Left cardiac atrium (tissue), 4 donors: ENCODE data around the gene UPK3BL1. TPM values are rescaled to one million over a fixed set of nuclear protein-coding genes. Genes with fewer than 3 reads are reported as not detected.
"Not testable (repeated sequence)": the region's sequence is repeated elsewhere in the genome, so short reads cannot be mapped to it uniquely, and the experiment has no call there.

Source experiments
- ATAC-seq, 2 donors: fragments of 200-7000 bp; cut with Tn5 transposase; one replicate each; pipeline ENCODE4 v1.9.1; 2020; ENCODE audit warnings: mild to moderate bottlenecking in 2 of 2, moderate library complexity in 2 of 2
- DNase-seq: peaks from one replicate; pipeline ENCODE4 v3.0.0-alpha.2; 2020
- intact Hi-C, 2 donors: fragments of 100-400 bp; cut with DNase I; formaldehyde crosslinking; loops; one replicate each; pipeline versions ENCODE4 v1.14.1 to v1.15.1; 2022 to 2023
- long read RNA-seq: library from polyadenylated mRNA; unstranded; transcript quantifications from one replicate; pipeline ENCODE4 v2.0.0, GENCODE V29; 2021
- total RNA-seq, 2 donors: library from RNA; stranded (reverse); fragmentation: NEBNext Ultra II Directional; extraction: Animal tissue kit (Norgen Biotek cat#: 25700); gene quantifications; one replicate each; pipeline ENCODE4 v1.2.1, GENCODE V29; 2021
- donor health status: DM: no; HTN: yes; CAD: no.
- donor health status: DM: no; HTN: yes; CAD: no; lungs with severe emphysema.
- donor health status: DM: yes; HTN: yes; CAD: no.
- donor health status: Dilated cardiomyopathy.

The UPK3BL1 gene, protein sequence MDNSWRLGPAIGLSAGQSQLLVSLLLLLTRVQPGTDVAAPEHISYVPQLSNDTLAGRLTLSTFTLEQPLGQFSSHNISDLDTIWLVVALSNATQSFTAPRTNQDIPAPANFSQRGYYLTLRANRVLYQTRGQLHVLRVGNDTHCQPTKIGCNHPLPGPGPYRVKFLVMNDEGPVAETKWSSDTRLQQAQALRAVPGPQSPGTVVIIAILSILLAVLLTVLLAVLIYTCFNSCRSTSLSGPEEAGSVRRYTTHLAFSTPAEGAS
- total RNA-seq, result 10 to 100 TPM in 1 of 2 donors, 1 to 10 TPM in 1; 8.3 to 19.2 TPM
- long read RNA-seq, partial matches to known transcripts, result 0 of 1 reads
- long read RNA-seq, other reads (novel, unspliced or antisense), result 0 of 1 reads

DNA sequence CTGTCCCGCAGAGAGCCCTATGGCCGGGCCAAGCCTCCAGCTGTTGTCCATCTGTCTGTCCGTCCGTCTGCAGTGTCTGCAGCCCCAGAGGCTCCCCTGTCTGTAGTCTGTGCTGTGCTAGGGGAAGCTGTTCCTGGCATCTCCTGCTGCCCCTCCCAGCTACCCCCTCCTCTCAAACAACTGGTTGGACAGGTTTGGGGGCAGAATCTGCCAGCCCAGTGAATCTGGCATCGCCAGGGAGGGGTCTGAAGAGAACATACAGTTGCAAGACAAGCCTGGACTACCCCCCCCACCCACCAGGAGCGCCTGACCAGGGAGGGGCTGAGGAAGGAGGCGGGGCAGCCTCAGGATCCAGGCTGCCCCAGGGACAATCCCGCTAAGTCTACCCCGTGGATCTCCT lies at the start of gene UPK3BL1:
Gene UPK3BL1 (minus strand): TSS at position 101 of the 400 bp plus-strand sequence. CDS start 50 bp downstream, at position 51.
- intact Hi-C loops, DNase-seq: not testable (repeated sequence)
- peak in 1 of 2 donors; percentile 46 for ATAC-seq

DNA sequence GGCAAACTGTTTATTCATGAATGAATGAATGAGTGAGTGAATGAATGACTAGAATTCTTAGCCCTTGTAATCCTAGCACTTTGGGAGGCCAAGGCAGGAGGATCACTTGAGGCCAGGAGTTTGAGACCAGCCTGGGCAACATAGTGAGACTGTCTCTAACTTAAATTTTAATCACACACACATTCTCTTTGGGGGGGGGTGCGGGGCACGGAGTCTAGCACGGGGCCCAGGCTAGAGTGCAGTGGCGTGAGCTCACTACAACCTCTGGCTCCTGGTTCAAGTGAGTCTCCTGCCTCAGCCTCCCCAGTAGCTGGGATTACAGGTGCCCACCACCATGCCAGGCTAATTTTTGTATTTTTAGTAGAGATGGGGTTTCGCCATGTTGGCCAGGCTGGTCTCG lies 48.0 kb upstream of the UPK3BL1 start:
- DNase-seq, intact Hi-C loops, ATAC-seq: not testable (repeated sequence)

DNA sequence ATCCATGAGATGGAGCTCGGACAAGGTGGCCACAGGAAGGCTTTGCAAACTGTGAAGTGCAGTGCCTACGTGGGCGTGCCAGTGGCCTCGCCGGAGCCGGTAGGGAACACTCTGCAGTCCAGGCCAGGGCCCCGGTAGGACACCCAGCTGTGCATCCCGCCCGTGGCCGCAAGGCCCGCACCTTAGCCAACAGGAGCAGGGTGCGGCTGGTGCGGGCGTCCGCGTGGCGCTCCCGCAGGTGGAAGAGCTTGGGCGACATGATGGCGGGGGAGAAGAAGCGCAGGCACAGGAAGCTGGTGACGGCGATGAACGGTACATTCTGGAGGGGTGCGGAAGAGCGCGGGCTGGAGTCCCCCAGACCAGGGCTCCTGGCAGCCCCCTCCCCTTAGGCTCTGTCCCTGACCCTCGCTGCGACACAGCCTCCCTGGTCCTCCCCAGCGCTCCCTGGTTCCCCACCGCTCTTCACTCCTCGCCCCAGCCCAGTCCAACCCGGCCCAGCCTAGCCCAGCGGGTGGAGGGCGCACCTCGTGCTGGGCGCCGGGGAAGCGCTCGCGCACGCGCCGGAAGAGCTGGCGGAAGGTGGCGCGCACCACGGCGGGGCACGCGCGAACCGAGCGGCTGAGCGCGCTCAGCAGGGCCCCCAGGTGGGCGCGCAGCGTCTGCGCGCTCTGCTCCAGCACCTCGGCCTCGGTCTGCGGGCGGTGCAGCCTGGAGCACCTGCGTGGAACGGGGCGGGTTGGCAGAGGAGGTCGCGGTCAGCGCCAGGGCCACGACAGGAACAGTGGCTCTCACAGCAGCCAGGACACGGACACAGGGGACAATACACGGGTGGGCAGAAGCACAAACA lies 47.1 kb upstream of the UPK3BL1 start:
- ATAC-seq, result peak; percentile 39 to 53
- intact Hi-C loops, result not testable (repeated sequence)

DNA sequence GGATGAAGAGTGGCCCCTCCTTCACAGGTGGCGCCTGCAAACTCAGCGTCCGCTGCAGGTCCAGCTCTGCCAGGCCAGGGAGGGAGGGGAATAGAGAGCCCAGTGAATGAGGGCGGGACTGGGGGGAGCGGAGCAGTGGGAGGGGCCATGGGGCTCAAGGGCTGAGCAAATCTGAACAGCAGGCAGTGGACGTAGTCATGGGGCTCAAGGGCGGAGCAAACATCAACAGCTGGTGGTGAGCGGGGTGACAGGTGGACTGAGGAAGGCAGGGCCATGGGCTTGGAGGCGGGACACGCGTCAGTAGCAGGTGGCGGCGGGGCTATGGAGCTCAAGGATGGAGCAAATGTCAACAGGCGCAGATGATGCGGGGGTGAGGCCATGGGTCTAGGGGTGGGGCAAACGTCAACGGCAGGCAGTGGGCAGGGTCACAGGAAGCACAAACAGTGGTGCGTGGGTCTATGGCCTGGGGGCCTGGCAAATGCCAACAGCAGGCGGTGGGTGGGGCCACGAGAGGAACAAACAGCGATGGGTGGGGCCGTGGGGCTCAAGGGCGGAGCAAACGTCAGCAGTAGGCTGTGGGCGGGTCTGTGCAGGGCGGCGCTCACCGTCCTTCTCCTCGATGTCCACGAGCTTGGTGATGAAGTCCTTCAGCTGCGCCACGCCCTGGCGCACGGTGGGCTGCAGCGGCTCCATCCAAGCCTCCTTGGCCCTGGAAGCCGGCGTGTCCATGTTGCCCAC lies 45.9 kb upstream of the UPK3BL1 start:
- intact Hi-C loops, result not testable (repeated sequence)
- ATAC-seq, result peak; percentile 94 to 97

More for the DNA sequence above, 47.1 kb upstream of the UPK3BL1 start:
- DNase-seq, result not testable (repeated sequence)

DNA sequence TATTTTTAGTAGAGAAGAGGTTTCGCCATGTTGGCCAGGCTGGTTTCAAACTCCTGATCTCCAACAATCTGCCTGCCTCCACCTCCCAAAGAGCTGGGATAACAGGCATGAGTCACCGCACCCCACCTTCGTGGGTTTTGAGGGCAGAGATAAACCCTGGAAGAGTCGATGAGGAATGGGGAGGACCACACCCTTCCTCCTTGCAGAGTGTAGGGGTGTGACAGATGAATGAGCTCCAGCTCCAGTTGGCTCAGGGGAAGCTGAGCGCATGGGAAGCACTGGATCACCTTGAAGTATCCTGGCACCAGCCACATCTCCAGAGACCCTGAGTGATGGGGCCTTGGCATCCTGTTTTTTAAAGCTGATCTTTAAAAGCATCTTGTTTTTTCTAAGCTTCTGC lies 40.0 kb upstream of the UPK3BL1 start:
- DNase-seq, intact Hi-C loops: not testable (repeated sequence)
- ATAC-seq, result peak in 1 of 2 donors; percentile 63

More for the DNA sequence above, 45.9 kb upstream of the UPK3BL1 start:
- not testable (repeated sequence) for DNase-seq

DNA sequence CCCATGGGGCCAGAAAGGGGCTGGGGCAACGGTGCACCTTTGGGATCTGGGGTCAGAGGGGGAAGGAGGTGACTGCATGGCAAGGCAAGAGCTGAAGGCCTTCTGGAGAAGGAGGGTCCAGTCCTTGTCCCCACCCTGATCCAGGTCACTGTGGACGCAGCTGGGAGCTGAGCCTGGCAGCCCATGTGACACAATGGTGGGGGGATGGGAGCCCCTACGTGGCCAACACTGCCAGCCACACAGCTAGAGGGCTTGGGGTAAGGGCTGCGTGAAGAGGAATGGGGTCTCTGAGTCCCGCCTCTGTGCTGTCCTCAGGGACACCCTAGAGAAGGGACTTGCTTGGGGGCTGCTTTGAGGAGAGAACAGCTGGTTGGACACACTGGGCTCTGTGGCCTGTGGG lies 38.2 kb upstream of the UPK3BL1 start:
- DNase-seq, intact Hi-C loops: not testable (repeated sequence)
- peak in 1 of 2 donors; percentile 20 for ATAC-seq

DNA sequence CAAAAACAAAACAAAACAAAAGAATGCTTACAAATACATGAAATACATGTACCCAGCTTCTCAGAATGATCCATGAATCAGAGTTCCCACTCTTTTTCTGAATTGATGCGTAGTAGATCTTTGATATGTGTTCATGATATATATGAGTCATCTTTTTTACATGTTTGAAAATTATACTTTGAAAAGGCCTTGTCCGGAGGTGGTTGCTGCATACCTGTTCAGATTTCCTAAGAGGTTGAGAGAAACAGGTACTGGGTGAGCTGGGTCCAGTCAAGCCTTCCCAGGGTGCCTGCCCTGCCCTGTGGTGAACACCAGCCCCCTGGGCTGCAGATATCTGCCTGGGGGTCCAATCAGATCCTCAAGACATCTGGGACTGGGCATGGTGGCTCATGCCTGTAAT lies 33.0 kb upstream of the UPK3BL1 start:
- DNase-seq, ATAC-seq, intact Hi-C loops: not testable (repeated sequence)

DNA sequence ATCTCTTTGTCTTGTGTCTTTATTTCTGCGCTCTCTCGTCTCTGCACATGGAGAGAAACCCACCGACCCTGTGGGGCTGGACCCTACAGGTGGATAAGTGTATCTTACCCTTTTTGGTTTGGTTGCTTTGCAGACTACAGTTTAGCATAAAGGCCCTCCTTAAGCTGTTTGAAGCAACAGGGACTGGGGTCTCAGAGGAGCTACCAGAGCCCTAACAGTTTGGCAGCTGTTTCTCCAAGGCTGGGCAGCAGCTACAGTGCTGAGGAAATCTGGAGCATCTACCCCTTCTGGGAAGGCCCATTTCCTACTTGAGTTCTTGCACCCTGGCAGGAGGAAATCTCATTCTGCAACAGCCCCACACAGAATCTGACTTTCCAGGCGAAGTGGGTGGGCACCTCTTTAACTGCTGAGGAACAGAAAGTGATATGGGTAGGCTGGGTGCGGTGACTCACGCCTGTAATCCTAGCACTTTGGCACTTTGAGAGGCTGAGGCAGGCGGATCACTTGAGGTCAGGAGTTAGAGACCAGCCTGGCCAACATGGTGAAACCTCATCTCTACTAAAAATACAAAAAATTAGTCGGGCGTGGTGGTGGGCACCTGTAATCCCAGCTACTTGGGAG lies 31.0 kb upstream of the UPK3BL1 start:
- ATAC-seq, intact Hi-C loops, DNase-seq: not testable (repeated sequence)

DNA sequence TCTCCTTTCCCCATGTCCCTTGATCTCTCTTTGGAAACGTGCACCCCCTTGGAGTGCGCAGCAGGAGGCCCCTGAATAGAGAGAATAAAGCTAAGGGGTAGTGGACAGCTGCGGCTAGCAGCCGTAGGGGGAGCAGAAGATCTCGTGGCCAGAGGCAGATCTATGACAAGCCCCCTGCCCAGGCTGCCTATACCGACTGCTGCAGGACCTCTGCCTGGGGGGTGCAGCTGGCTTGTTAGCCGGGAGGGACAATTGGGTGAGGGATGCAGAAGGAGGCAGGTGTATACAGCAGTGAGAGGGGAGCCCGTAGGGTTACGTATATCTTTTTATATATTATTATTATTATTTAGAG lies 29.3 kb upstream of the UPK3BL1 start:
- DNase-seq, intact Hi-C loops: not testable (repeated sequence)
- peak in 1 of 2 donors; percentile 4 for ATAC-seq

DNA sequence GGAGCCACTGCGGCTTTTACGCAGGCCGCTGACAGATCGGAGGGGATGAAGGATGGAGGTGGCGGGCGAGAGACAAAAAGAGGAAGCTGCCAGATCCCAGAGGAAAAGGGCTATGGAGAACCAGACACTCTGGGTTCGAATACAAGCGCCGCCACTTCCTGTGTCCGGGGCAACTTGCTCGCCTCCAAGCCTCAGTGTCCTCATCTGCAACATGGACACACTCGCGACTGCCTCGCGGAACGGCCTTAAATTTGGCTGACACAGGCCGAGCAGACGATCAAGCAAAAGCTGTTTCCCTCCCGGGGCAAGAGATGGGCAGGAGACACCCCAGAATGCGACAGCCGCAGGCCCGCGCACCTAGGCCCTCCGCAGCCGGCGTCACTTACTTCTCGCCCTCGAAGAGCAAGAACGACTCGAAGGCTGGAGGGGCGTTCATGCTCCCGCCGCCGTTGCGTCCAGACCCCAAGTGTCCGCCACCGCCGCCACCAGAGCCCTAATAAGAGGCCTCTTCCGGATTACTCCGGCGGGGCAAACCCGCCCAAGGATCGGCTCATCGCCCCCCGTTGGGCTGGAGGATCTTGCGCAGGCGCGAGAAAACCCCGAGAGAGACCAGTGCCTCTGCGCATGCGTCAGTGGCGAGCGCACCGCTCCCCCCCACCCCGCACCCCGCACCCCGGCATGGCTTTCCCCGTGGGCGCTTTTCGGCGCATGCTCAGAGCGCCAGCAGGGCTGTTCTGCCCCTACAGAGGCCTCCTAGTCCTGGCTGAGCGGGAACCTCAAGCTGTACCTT lies 28.8 kb upstream of the UPK3BL1 start, which contains the start of gene POLR2J2:
Gene POLR2J2 (minus strand): TSS at position 498 of the 790 bp plus-strand sequence. CDS start 62 bp downstream, at position 436.
- DNase-seq, result not testable (repeated sequence)
- peak; percentile 72 to 93 for ATAC-seq

DNA sequence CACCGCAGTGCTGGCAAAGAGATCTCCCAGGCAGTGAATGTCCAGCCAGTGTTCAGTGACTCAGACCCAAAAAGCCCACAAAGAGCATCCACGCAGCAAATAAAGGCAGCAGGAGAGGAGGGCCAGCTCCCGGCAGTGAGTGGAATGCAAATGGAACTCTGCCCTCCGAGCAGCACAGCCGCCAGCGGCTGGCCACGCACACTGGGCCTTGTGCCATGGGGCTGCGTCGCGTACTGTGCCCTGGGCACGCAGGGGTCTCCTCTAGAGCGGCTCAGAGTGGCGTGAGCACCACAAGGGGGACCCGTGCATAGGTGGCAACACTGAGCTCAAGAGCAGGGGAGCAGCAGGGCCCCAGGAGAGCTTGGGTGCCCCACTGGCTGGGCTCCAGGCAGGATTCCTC lies 24.9 kb upstream of the UPK3BL1 start:
- intact Hi-C loops, DNase-seq: not testable (repeated sequence)
- ATAC-seq, result peak in 1 of 2 donors; percentile 21

More for the DNA sequence above, 28.8 kb upstream of the UPK3BL1 start, which contains the start of gene POLR2J2:
- intact Hi-C loops, result not testable (repeated sequence)

DNA sequence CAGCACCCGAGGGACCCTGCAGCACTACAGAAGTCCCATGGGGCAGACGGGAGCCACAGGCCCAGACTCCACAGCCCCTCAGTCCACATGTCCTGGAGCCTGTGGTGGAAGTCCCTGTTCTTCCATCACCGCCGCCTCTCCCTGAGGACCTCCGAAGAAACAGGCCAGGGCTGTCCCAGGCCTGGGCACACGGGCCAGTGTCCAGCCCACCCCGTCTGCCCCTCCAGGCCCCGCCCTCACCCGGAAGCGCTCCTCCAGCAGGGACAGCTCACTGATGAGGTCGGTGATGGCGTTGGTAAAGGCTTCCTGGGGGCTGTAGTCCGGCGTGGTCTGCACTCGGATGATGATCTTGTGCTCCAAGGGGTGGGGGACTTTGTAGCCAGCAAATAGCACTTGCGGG lies 24.3 kb upstream of the UPK3BL1 start:
- DNase-seq, intact Hi-C loops: not testable (repeated sequence)
- ATAC-seq, result peak in 1 of 2 donors; percentile 12

DNA sequence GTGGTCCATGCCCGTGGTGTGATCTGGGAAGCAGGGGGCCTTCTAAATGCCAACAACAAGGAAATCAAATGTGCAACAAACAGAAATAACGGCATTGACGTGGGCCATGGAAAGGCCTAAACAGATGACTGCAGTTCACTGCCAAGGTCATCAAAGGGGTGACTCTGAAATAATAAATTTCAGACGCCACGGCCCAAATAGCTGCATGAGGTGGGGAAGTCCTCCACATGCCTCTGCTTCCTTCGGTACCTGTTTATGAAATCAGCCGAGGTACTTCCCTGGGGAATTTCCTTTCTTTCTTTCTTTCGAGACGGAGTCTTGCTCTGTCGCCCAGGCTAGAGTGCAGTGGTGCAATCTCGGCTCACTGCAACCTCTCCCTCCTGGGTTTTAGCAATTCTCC lies 22.2 kb upstream of the UPK3BL1 start:
- intact Hi-C loops, DNase-seq, ATAC-seq: not testable (repeated sequence)

DNA sequence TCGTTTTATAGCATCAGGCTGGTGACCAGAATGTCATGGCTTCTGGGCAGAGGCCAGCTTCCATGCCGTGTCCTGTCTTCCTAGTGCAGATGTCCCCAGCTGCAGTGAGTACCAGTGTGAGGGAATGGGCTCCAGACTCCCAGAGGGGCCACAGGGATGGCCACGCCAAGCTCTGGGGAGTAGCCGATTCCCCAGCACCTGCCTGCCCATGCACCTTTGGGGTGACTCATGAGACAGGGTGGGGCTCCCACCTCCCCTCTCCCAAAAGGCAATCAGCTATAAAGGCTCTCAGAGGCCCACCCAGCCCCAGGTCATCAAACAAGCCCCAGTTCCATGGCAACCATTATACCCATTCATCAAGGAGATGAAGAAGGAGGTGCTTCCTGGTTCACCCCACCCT lies 7.3 kb upstream of the UPK3BL1 start, which contains the start of gene SPDYE2B:
Gene SPDYE2B (plus strand): TSS at position 396 of the 400 bp plus-strand sequence. CDS start 2,030 bp downstream, outside the sequence.
- DNase-seq, intact Hi-C loops: not testable (repeated sequence)
- peak in 1 of 2 donors; percentile 38 for ATAC-seq

DNA sequence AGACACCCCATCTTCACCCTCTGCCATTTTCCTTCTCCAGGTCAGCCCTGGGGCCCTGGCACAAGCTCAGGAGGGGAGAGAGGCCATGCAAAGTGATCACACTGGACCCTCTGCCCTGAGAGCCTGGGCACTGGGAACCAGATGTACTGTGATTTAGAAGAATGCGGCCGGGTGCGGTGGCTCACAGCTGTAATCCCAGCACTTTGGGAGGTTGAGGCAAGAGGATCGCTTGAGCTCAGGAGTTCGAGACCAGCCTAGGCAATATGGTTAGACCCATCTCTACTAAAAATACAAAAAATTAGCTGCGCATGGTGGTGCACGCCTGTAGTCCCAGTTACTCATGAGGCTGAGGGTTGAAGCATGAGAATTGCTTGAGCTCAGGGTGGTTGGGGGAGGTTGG lies 5.2 kb upstream of the UPK3BL1 start:
- ATAC-seq, result peak in 1 of 2 donors; percentile 7
- DNase-seq, intact Hi-C loops: not testable (repeated sequence)

DNA sequence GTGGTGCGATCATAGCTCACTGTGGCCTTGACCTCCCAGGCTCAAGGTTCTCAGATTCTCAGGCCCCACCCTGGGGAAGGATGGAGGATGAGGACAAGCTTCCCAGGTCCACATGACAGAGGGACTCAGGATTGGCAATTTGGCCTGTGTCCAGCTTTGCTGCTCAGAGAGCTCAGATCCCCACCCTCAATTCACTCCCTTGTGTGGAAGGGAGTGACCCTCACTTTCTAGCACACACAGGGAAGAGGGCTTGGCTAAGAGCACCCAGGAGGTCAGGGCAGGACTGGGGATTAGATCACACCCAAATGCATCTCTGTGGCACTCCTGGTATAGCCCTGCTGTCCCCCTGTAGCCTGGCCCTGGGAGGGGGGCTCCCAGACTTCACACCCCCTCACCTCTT lies 813 bp upstream of the UPK3BL1 start:
- DNase-seq, intact Hi-C loops, ATAC-seq: not testable (repeated sequence)

DNA sequence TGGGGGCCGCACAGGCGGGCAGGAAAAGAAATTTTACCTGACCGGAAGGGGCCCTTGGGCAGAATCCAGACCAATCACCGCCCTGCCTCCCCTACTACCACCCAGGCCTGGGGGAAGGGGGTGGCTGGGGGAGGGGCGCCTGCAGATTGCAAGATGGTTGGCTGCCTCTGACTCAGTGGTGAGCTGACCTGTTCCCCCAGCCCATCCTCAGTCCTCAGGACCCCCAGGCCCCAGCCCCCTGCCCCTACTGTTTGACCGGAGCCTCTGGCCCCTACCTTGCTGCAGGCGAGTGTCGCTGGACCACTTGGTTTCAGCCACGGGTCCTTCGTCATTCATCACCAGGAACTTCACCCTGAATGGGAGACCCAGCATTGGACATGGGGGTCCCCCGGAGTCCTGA lies 3.7 kb downstream of the UPK3BL1 start:
- intact Hi-C loops, result not testable (repeated sequence)
- DNase-seq, result peak; percentile 17

More for the DNA sequence above, 3.7 kb downstream of the UPK3BL1 start:
- peak in 1 of 2 donors; percentile 15 for ATAC-seq
